ENCODE results near the gene NCAM1. TPM values are rescaled to one million over a fixed set of nuclear protein-coding genes. Genes with fewer than 3 reads are reported as not detected.

Gene NCAM1
- total RNA-seq, 6 donors from 2014 or later: 1.4 to 15.3 (median 2.5) TPM

- Histone ChIP-seq H3K4me1 (no peaks in the 10 kb centered on the region), H3K27ac (no peak overlapping the region), H3K9me3 (no peaks in the 10 kb centered on the region), H3K27me3 (no peaks in the 10 kb centered on the region), H3K4me3 (no peak overlapping the region), H3K36me3 (no peaks in the 10 kb centered on the region)
- ATAC-seq (ENCODE audit: low FRiP score in 2 of 2) (peak; percentile 72 to 74), DNase-seq (peak in 1 of 2 donors; percentile 31)
- peak in 4 of 6 experiments; percentile 31 to 49 (median 44) for TF ChIP-seq CTCF (IDR thresholded peaks at IDR 0.05)
- no peak for TF ChIP-seq POLR2A (IDR thresholded peaks at IDR 0.05)
- WGBS, 2 donors: 67 to 75% methylated on average over 4 to 5 of the region's 5 CpGs
Measured at GRCh38 chr11:113113801-113114704, 152.8 kb downstream of the NCAM1 start.

GRCh38 chr11:113114705-113115027 is 153.4 kb downstream of the NCAM1 start:
- H3K36me3 ChIP-seq: no peaks in the 10 kb centered on the region
- no peaks in the 10 kb centered on the region for H3K4me1 ChIP-seq
- TF ChIP-seq CTCF (IDR thresholded peaks at IDR 0.05) (peak in 2 of 6 experiments; percentile 3 to 35), POLR2A (IDR thresholded peaks at IDR 0.05) (no peak)
- ATAC-seq (ENCODE audit: low FRiP score in 2 of 2) (no peak), DNase-seq (no peak)
- 69 to 70% methylated on average over 3 of the region's 3 CpGs for WGBS, 2 donors
- H3K27me3 ChIP-seq: no peaks in the 10 kb centered on the region
- no peaks in the 10 kb centered on the region for H3K9me3 ChIP-seq
- no peak overlapping the region for H3K4me3 ChIP-seq
- H3K27ac ChIP-seq: no peak overlapping the region

GRCh38 chr11:113118104-113118503 is 156.9 kb downstream of the NCAM1 start:
- 64 to 96% methylated on average over 1 of the region's 1 CpG for WGBS, 2 donors

GRCh38 chr11:113119074-113119473 is 157.9 kb downstream of the NCAM1 start:
- ATAC-seq (ENCODE audit: low FRiP score in 2 of 2): peak in 1 of 2 donors; percentile 72
- Histone ChIP-seq H3K27me3 (no peaks in the 10 kb centered on the region), H3K4me1 (no peaks in the 10 kb centered on the region), H3K27ac (no peak overlapping the region), H3K36me3 (no peaks in the 10 kb centered on the region), H3K9me3 (no peaks in the 10 kb centered on the region), H3K4me3 (no peak overlapping the region)
- no peak for DNase-seq
- no peak for TF ChIP-seq CTCF (IDR thresholded peaks at IDR 0.05)
- no peak for TF ChIP-seq POLR2AphosphoS5 (IDR thresholded peaks at IDR 0.05)
- no peak for TF ChIP-seq EP300 (IDR thresholded peaks at IDR 0.05)
- TF ChIP-seq POLR2A (IDR thresholded peaks at IDR 0.05): no peak
- 46 to 79% methylated on average over 3 of the region's 3 CpGs for WGBS, 2 donors

More at GRCh38 chr11:113118104-113118503, 156.9 kb downstream of the NCAM1 start:
- TF ChIP-seq EP300 (IDR thresholded peaks at IDR 0.05): no peak
- no peak for TF ChIP-seq POLR2A (IDR thresholded peaks at IDR 0.05)
- TF ChIP-seq POLR2AphosphoS5 (IDR thresholded peaks at IDR 0.05): no peak
- TF ChIP-seq CTCF (IDR thresholded peaks at IDR 0.05): no peak
- Histone ChIP-seq H3K36me3 (no peaks in the 10 kb centered on the region), H3K27ac (no peak overlapping the region), H3K9me3 (no peaks in the 10 kb centered on the region), H3K27me3 (no peaks in the 10 kb centered on the region), H3K4me1 (no peaks in the 10 kb centered on the region), H3K4me3 (no peak overlapping the region)
- ATAC-seq (ENCODE audit: low FRiP score in 2 of 2) (no peak), DNase-seq (no peak)

Measured in upper lobe of left lung (tissue), 6 donors.